Parathyroid adenoma (tissue), 2 donors: ENCODE measurements around the gene SMPD3.

Source experiments
- H2AFZ ChIP-seq: fragments of 300-600 bp; sonication (generic); one replicate; pipeline ENCODE4 v1.7.0; 2017; ENCODE audit warnings: antibody characterized with exemption, mild to moderate bottlenecking
- H3K27ac ChIP-seq: fragments of 300-600 bp; sonication (generic); one replicate; pipeline ENCODE4 v1.7.0; 2017
- H3K27me3 ChIP-seq: fragments of 300-600 bp; sonication (generic); one replicate; pipeline ENCODE4 v1.7.0; 2017; ENCODE audit warnings: low read length; ENCODE audit not compliant: control insufficient read depth, insufficient read depth
- H3K36me3 ChIP-seq: fragments of 300-600 bp; sonication (generic); one replicate; pipeline ENCODE4 v1.7.0; 2017; ENCODE audit warnings: low read length; ENCODE audit not compliant: control insufficient read depth, insufficient read depth
- H3K4me1 ChIP-seq: fragments of 300-600 bp; sonication (generic); one replicate; pipeline ENCODE4 v1.7.0; 2017; ENCODE audit warnings: control low read depth
- H3K4me2 ChIP-seq: fragments of 300-600 bp; sonication (generic); one replicate; pipeline ENCODE4 v1.7.0; 2017; ENCODE audit warnings: low read length
- H3K4me3 ChIP-seq: fragments of 300-600 bp; sonication (generic); one replicate; pipeline ENCODE4 v1.7.0; 2017; ENCODE audit warnings: low read depth, low read length
- H3K79me2 ChIP-seq: fragments of 300-600 bp; sonication (generic); one replicate; pipeline ENCODE4 v1.7.0; 2017; ENCODE audit warnings: control low read depth
- H3K9ac ChIP-seq: fragments of 300-600 bp; sonication (generic); one replicate; pipeline ENCODE4 v1.7.0; 2017; ENCODE audit warnings: mild to moderate bottlenecking
- H3K9me3 ChIP-seq: fragments of 300-600 bp; sonication (generic); one replicate; pipeline ENCODE4 v1.7.0; 2017; ENCODE audit warnings: low read length; ENCODE audit not compliant: control insufficient read depth
- CTCF ChIP-seq: fragments of 300-600 bp; sonication (generic); IDR thresholded peaks from one replicate; pipeline ENCODE4 v1.7.0; 2017; ENCODE audit warnings: antibody characterized with exemption, mild to moderate bottlenecking
- donor health status: primary hyperparathyroidism.

SMPD3 gene

GRCh38 chr16:68361485-68361884 is 86.8 kb downstream of the SMPD3 start:
- Histone ChIP-seq H3K36me3 (no peaks in the 10 kb centered on the region), H3K4me1 (peaks cover 11% of the 10 kb centered on the region), H3K4me3 (no peak overlapping the region), H2AFZ (no peak overlapping the region), H3K4me2 (no peak overlapping the region), H3K27me3 (no peaks in the 10 kb centered on the region), H3K9ac (no peak overlapping the region), H3K27ac (no peak overlapping the region), H3K9me3 (no peaks in the 10 kb centered on the region), H3K79me2 (no peaks in the 10 kb centered on the region)
- no peak for TF ChIP-seq CTCF

- Histone ChIP-seq H3K4me1 (peaks cover 11% of the 10 kb centered on the region), H3K27ac (no peak overlapping the region), H3K36me3 (no peaks in the 10 kb centered on the region), H3K9me3 (no peaks in the 10 kb centered on the region), H3K9ac (no peak overlapping the region), H3K79me2 (no peaks in the 10 kb centered on the region), H3K4me3 (no peak overlapping the region), H2AFZ (no peak overlapping the region), H3K4me2 (no peak overlapping the region), H3K27me3 (no peaks in the 10 kb centered on the region)
- no peak for TF ChIP-seq CTCF
Measured at GRCh38 chr16:68360956-68361355, 87.4 kb downstream of the SMPD3 start.

- H3K9ac ChIP-seq: no peak overlapping the region
- no peaks in the 10 kb centered on the region for H3K36me3 ChIP-seq
- H3K4me1 ChIP-seq: peaks cover 11% of the 10 kb centered on the region
- no peak overlapping the region for H3K4me3 ChIP-seq
- no peaks in the 10 kb centered on the region for H3K79me2 ChIP-seq
- no peak overlapping the region for H3K4me2 ChIP-seq
- no peaks in the 10 kb centered on the region for H3K27me3 ChIP-seq
- no peaks in the 10 kb centered on the region for H3K9me3 ChIP-seq
- no peak overlapping the region for H3K27ac ChIP-seq
- no peak for TF ChIP-seq CTCF
- H2AFZ ChIP-seq: no peak overlapping the region
Measured at GRCh38 chr16:68360547-68360946, 87.8 kb downstream of the SMPD3 start.

GRCh38 chr16:68359398-68360191 is 88.7 kb downstream of the SMPD3 start:
- no peak overlapping the region for H3K4me3 ChIP-seq
- peaks cover 7% of the 10 kb centered on the region for H3K4me1 ChIP-seq
- H2AFZ ChIP-seq: no peak overlapping the region
- no peak overlapping the region for H3K27ac ChIP-seq
- no peaks in the 10 kb centered on the region for H3K79me2 ChIP-seq
- H3K27me3 ChIP-seq: no peaks in the 10 kb centered on the region
- H3K9me3 ChIP-seq: no peaks in the 10 kb centered on the region
- no peak overlapping the region for H3K4me2 ChIP-seq
- H3K36me3 ChIP-seq: no peaks in the 10 kb centered on the region
- H3K9ac ChIP-seq: no peak overlapping the region
- TF ChIP-seq CTCF: no peak

- H3K27me3 ChIP-seq: no peaks in the 10 kb centered on the region
- H2AFZ ChIP-seq: no peak overlapping the region
- H3K9ac ChIP-seq: no peak overlapping the region
- H3K9me3 ChIP-seq: no peaks in the 10 kb centered on the region
- no peaks in the 10 kb centered on the region for H3K79me2 ChIP-seq
- no peak overlapping the region for H3K27ac ChIP-seq
- no peak overlapping the region for H3K4me2 ChIP-seq
- H3K4me3 ChIP-seq: no peak overlapping the region
- peaks cover under 1% of the 10 kb centered on the region for H3K4me1 ChIP-seq
- TF ChIP-seq CTCF: no peak
- no peaks in the 10 kb centered on the region for H3K36me3 ChIP-seq
Measured at GRCh38 chr16:68358951-68359350, 89.4 kb downstream of the SMPD3 start.
